PC-3 (cell line): ENCODE results near the gene TSPEAR.

Experiments
- EZH2phosphoT487 ChIP-seq: fragments of 300-600 bp; sonication (generic); IDR thresholded peaks from 2 replicates; pipeline ENCODE4 v1.6.1; 2018; ENCODE audit warnings: mild to moderate bottlenecking, antibody characterized with exemption, low read length, borderline replicate concordance
- TF ChIP-seq, protein P1 (sequence below): fragments of 300-600 bp; sonication (generic); conservative IDR thresholded peaks from 2 replicates; pipeline ENCODE4 v1.5.1; 2017; ENCODE audit warnings: antibody characterized with exemption, low read depth, mild to moderate bottlenecking, low read length

GRCh38 chr21:44702973-44703730 is 8.2 kb downstream of the TSPEAR start:
- TF ChIP-seq EZH2phosphoT487, result no peak
- TF ChIP-seq, protein P1, sequence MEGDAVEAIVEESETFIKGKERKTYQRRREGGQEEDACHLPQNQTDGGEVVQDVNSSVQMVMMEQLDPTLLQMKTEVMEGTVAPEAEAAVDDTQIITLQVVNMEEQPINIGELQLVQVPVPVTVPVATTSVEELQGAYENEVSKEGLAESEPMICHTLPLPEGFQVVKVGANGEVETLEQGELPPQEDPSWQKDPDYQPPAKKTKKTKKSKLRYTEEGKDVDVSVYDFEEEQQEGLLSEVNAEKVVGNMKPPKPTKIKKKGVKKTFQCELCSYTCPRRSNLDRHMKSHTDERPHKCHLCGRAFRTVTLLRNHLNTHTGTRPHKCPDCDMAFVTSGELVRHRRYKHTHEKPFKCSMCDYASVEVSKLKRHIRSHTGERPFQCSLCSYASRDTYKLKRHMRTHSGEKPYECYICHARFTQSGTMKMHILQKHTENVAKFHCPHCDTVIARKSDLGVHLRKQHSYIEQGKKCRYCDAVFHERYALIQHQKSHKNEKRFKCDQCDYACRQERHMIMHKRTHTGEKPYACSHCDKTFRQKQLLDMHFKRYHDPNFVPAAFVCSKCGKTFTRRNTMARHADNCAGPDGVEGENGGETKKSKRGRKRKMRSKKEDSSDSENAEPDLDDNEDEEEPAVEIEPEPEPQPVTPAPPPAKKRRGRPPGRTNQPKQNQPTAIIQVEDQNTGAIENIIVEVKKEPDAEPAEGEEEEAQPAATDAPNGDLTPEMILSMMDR, result no peak
